ENCODE results near the gene PXMP2.

Gene PXMP2

GRCh38 chr12:132723015-132723763 lies 35.8 kb downstream of the PXMP2 start:
- no peak for DNase-seq (ENCODE audit: low read depth in 2 of 2)

GRCh38 chr12:132723764-132724140 lies 36.4 kb downstream of the PXMP2 start:
- DNase-seq (ENCODE audit: low read depth in 2 of 2) = no peak

GRCh38 chr12:132724506-132725241 lies 37.3 kb downstream of the PXMP2 start:
- no peak for DNase-seq (ENCODE audit: low read depth in 2 of 2)

- DNase-seq (ENCODE audit: low read depth in 2 of 2) = no peak
These were observed 39.0 kb downstream of the PXMP2 start for GRCh38 chr12:132726386-132726785.

GRCh38 chr12:132727091-132727794 lies 39.9 kb downstream of the PXMP2 start:
- DNase-seq (ENCODE audit: low read depth in 2 of 2) = no peak

DNA sequence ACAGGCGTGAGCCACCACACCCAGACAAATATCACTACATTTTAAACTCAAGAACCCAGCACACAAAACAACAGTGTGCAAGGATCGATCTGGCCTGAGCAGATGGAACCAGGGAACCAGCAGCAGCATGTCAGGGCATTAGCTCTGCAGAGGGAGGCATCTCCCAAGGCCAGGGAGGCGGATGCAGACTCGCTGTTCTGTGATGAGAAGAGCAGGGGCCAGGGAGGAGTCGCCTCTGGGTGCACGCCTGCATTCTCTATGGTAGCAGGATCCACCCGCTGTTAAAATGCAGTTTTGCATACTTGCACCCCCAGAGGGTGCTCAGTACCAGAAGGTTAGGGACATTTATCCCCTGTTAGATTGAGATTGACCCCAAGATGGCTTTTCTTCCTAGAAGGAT lies 41.1 kb downstream of the PXMP2 start:
- no peak for DNase-seq (ENCODE audit: low read depth in 2 of 2)

- no peak for DNase-seq (ENCODE audit: low read depth in 2 of 2)
These were observed 42.3 kb downstream of the PXMP2 start for GRCh38 chr12:132729541-132730320.

DNA sequence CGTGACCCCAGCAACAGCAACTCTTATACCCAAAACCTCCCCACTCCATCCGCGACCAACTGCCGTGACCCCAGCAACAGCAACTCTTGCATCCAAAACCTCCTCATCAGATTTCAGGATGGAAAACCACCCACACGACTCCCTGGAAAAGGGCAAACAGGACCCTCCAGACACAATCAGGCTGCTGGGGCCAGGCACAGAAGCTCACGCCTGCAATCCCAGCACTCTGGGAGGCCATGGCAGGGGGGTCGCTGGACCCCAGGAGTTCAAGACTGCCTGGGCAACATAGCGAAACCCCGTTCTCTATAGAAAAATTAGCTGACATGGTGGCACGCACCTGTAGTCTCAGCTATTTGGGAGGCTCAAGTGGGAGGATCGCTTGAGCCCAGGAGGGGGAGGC lies 43.0 kb downstream of the PXMP2 start:
- no peak for DNase-seq (ENCODE audit: low read depth in 2 of 2)

GRCh38 chr12:132731574-132731973 lies 44.2 kb downstream of the PXMP2 start:
- DNase-seq (ENCODE audit: low read depth in 2 of 2) = no peak

DNA sequence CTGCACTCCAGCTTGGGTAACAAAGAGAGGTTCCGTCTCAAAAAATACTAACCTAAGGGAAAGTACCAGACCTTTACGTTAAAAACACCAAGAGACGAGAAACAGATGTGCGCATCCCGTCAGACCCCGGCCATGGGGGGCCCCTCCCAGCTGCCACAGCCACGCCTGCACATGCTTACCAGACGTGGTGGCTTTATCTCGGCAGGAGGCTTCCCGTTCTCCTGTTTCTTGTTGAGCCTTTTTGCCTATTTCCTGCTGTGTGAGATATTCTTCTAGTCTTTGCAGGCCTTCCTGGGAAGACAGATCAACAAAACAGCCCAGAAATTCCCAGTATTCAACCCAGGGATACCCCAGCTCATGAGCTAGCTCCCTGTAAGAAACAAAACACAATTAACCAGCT lies 46.8 kb downstream of the PXMP2 start:
- DNase-seq (ENCODE audit: low read depth in 2 of 2) = no peak

DNA sequence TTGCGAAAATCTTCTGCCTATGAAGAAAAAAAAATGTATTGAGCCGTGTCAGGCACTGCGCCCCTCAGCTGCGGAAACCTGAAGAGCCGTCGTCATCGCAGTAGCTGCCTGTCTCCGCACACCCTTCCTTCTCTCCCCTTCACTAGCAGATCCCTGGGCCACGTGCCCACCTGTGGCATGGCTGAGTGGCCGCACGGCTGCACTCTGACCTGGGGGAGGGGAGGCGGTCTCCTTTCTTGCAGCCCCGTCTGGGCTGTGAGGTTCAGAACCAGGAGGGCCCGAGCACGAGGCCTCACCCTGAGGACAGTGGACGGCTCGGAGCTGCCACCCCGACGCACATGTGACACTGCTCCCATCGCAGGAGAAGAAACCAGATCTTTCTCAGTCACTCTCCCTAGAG lies 48.1 kb downstream of the PXMP2 start:
- DNase-seq (ENCODE audit: low read depth in 2 of 2) = no peak

DNA sequence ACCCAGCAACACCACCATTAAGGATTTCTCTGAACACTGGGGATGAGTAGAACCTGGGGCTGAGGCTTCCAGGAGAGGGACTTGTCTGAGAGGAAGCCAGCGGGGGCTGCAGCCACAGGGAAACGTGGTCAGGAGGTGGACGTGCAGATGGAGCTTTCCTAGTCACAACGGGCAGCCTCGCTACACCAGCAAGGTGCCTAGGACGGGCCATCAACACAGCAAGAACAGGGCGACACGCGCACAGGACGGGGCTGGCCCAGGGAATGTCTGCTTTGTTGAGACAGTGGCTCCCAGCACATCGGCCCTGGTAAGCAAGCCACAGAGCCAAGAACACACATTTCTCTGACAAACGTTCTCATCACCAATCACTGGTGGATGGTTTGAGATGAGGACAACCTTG lies 49.0 kb downstream of the PXMP2 start:
- no peak for DNase-seq (ENCODE audit: low read depth in 2 of 2)

GRCh38 chr12:132736913-132737312 lies 49.5 kb downstream of the PXMP2 start:
- DNase-seq (ENCODE audit: low read depth in 2 of 2) = no peak

GRCh38 chr12:132739600-132740312 lies 52.4 kb downstream of the PXMP2 start:
- no peak for DNase-seq (ENCODE audit: low read depth in 2 of 2)

GRCh38 chr12:132740313-132740646 lies 52.9 kb downstream of the PXMP2 start:
- no peak for DNase-seq (ENCODE audit: low read depth in 2 of 2)

DNA sequence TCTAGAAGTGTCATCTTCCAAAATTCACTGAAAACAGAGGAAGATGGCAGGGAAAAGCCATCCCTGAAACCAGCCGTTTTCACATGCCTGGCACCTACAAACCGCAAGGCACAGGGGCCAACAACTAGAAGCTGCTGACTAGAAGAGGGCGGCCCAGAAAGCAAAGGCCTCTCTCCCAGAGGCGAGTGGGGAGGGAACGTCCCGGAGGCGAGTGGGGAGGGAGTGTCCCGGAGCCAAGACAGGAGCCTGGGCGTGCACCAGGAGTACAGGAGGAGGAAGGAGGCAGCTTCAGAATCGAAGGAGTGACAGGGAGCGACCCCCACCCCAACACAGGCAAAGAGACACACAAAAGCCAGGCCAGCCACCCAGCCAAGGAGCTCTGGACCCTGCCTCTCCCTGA lies 53.3 kb downstream of the PXMP2 start:
- DNase-seq (ENCODE audit: low read depth in 2 of 2) = no peak

GRCh38 chr12:132741620-132742019 lies 54.2 kb downstream of the PXMP2 start:
- DNase-seq (ENCODE audit: low read depth in 2 of 2) = no peak

GRCh38 chr12:132743831-132744230 lies 56.4 kb downstream of the PXMP2 start:
- DNase-seq (ENCODE audit: low read depth in 2 of 2) = no peak

GRCh38 chr12:132746613-132747012 lies 59.2 kb downstream of the PXMP2 start:
- DNase-seq (ENCODE audit: low read depth in 2 of 2) = no peak

DNA sequence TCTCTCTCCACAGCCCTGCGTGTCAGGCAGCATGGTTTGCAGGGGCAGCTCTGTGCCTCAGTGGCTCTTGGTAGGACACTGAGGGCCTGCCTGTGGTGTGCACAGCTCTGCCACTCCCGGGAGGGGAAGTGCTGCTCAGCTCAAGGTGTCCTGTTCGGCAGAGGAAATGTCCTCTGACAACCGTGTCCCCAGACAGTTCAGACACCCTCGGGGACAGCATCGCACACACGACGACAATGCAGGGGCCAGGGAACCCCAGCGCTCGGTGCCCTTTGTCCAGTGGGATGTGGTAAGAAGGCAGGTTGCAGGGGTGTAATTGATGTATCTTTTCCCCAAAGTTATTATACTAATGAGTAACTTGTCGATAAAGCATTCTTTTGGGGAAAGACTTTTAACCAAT lies 60.0 kb downstream of the PXMP2 start:
- DNase-seq (ENCODE audit: low read depth in 2 of 2) = no peak

DNA sequence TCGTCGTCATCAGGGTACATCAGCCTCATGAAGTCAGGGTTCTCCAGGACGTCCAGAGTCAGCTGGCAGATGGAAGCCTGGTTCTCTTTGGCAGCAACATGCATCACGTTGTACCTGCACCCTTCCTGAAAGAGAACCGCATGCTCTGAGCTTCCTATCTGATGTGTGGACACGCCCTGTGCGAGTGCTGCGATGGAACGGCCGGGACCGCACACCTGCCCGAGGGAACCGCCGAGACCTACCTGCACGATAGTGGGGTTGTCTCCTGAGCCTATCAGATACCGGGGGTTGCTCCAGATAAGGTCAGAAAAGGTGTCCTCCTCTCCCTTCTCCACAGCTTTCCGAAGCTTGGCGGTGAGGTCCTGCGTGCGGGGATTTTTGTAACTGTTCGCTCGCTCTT lies 60.5 kb downstream of the PXMP2 start:
- no peak for DNase-seq (ENCODE audit: low read depth in 2 of 2)

- DNase-seq (ENCODE audit: low read depth in 2 of 2) = no peak
These were observed 60.9 kb downstream of the PXMP2 start for GRCh38 chr12:132748319-132748718.

Data from stimulated activated CD8-positive, alpha-beta memory T cell treated with anti-CD3 and anti-CD28 coated beads, Interleukin-7, amount 100 ng/mL, for 1 hour (primary cell).